ENCODE results near the gene IYD.

GRCh38 chr6:150413781-150414281, 45.0 kb downstream of the IYD start:
- TF ChIP-seq POLR3G (IDR thresholded peaks at IDR 0.05; ENCODE audit: extremely low read depth, insufficient read length, insufficient replicate concordance) (no peak), ZNF274 (IDR thresholded peaks at IDR 0.05; ENCODE audit: borderline replicate concordance, low read depth, low read length) (no peak), ETV5 (CRISPR knock-in tag; IDR thresholded peaks at IDR 0.05; ENCODE audit: low read depth) (no peak), FOXK2 (conservative IDR thresholded peaks at IDR 0.05 in 1 of 2, IDR thresholded peaks at IDR 0.05 in 1 of 2; ENCODE audit: low read depth in 2 of 2) (no peak), SNRNP70 (optimal IDR thresholded peaks at IDR 0.05; ENCODE audit: low read depth, low read length) (no peak), EZH2 (IDR thresholded peaks at IDR 0.05; ENCODE audit: borderline replicate concordance, low read depth, low read length) (no peak), SMAD3 (CRISPR knock-in tag; conservative IDR thresholded peaks at IDR 0.05) (no peak), HMG20B (CRISPR knock-in tag; IDR thresholded peaks at IDR 0.05) (no peak), POLR2A (conservative IDR thresholded peaks at IDR 0.05) (no peak)
- TF ChIP-seq, protein P1, sequence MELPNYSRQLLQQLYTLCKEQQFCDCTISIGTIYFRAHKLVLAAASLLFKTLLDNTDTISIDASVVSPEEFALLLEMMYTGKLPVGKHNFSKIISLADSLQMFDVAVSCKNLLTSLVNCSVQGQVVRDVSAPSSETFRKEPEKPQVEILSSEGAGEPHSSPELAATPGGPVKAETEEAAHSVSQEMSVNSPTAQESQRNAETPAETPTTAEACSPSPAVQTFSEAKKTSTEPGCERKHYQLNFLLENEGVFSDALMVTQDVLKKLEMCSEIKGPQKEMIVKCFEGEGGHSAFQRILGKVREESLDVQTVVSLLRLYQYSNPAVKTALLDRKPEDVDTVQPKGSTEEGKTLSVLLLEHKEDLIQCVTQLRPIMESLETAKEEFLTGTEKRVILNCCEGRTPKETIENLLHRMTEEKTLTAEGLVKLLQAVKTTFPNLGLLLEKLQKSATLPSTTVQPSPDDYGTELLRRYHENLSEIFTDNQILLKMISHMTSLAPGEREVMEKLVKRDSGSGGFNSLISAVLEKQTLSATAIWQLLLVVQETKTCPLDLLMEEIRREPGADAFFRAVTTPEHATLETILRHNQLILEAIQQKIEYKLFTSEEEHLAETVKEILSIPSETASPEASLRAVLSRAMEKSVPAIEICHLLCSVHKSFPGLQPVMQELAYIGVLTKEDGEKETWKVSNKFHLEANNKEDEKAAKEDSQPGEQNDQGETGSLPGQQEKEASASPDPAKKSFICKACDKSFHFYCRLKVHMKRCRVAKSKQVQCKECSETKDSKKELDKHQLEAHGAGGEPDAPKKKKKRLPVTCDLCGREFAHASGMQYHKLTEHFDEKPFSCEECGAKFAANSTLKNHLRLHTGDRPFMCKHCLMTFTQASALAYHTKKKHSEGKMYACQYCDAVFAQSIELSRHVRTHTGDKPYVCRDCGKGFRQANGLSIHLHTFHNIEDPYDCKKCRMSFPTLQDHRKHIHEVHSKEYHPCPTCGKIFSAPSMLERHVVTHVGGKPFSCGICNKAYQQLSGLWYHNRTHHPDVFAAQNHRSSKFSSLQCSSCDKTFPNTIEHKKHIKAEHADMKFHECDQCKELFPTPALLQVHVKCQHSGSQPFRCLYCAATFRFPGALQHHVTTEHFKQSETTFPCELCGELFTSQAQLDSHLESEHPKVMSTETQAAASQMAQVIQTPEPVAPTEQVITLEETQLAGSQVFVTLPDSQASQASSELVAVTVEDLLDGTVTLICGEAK (IDR thresholded peaks at IDR 0.05) = no peak
- TF ChIP-seq, protein P1 (CRISPR knock-in tag; IDR thresholded peaks at IDR 0.05) = no peak

All from K562 (cell line).